ENCODE measurements around the gene RAB1A. TPM values are rescaled to one million over a fixed set of nuclear protein-coding genes. Genes with fewer than 3 reads are reported as not detected.
A peak's percentile ranks its signal among the peaks of the same experiment; 100 is the strongest.

Gene RAB1A
- total RNA-seq, 1 donor from 2014 or later, result 62.5 TPM

- peak; percentile 91 for DNase-seq
These were observed 72.4 kb downstream of the RAB1A start for GRCh38 chr2:65057391-65058052.

GRCh38 chr2:65057054-65057375 is 72.9 kb downstream of the RAB1A start:
- peak; percentile 54 for DNase-seq

GRCh38 chr2:65056215-65057053 is 73.5 kb downstream of the RAB1A start, which contains the start of gene CEP68:
Gene CEP68, plus strand, starts transcription at chr2:65056416. Its CDS starts 13,029 bp downstream, at chr2:65069445.
- peak; percentile 98 for DNase-seq

GRCh38 chr2:65055422-65056214 is 74.3 kb downstream of the RAB1A start:
- no peak for DNase-seq

GRCh38 chr2:65054749-65055421 is 75.0 kb downstream of the RAB1A start:
- DNase-seq, result no peak

GRCh38 chr2:65053199-65053598 is 76.7 kb downstream of the RAB1A start:
- no peak for DNase-seq

- no peak for DNase-seq
These were observed 79.0 kb downstream of the RAB1A start for GRCh38 chr2:65050931-65051330.

- no peak for DNase-seq
These were observed 80.8 kb downstream of the RAB1A start for GRCh38 chr2:65049010-65049639.

GRCh38 chr2:65046633-65047407 is 83.1 kb downstream of the RAB1A start:
- no peak for DNase-seq

GRCh38 chr2:65045651-65046050 is 84.3 kb downstream of the RAB1A start:
- DNase-seq, result no peak

GRCh38 chr2:65044097-65044735 is 85.7 kb downstream of the RAB1A start:
- no peak for DNase-seq

- DNase-seq, result peak; percentile 76
These were observed 86.9 kb downstream of the RAB1A start for GRCh38 chr2:65043001-65043400.

- peak; percentile 93 for DNase-seq
These were observed 89.3 kb downstream of the RAB1A start for GRCh38 chr2:65040400-65041261.

- DNase-seq, result no peak
These were observed 90.3 kb downstream of the RAB1A start for GRCh38 chr2:65039640-65040039.

GRCh38 chr2:65037178-65037577 is 92.7 kb downstream of the RAB1A start:
- no peak for DNase-seq

All from dermis blood vessel endothelial cell (primary cell).